WERI-Rb-1 (cell line): ENCODE measurements around the gene NTRK3.

Experiments used
- DNase-seq: peaks from one replicate; pipeline ENCODE4 v3.0.0-alpha.2; 2020
- H3K27ac ChIP-seq: fragments of 250-450 bp; sonication (Bioruptor Pico); 2 replicates; pipeline ENCODE4 v1.5.1; 2020; ENCODE audit warnings: mild to moderate bottlenecking, moderate library complexity
- H3K27me3 ChIP-seq: fragments of 250-450 bp; sonication (Bioruptor Pico); 2 replicates; pipeline ENCODE4 v1.5.1; 2021; ENCODE audit warnings: mild to moderate bottlenecking, low read depth, moderate library complexity; ENCODE audit not compliant: insufficient read depth, severe bottlenecking
- H3K36me3 ChIP-seq: fragments of 250-450 bp; sonication (Bioruptor Pico); 2 replicates; pipeline ENCODE4 v1.5.1; 2020; ENCODE audit warnings: mild to moderate bottlenecking, moderate library complexity
- H3K4me3 ChIP-seq: 2 replicates; pipeline ENCODE4 v1.5.1; 2011; ENCODE audit warnings: low read depth, mild to moderate bottlenecking, control low read depth, low read length
- H3K9me3 ChIP-seq: fragments of 250-450 bp; sonication (Bioruptor Pico); 2 replicates; pipeline ENCODE4 v1.5.1; 2021; ENCODE audit warnings: mild to moderate bottlenecking, moderate library complexity; ENCODE audit not compliant: severe bottlenecking
- TF ChIP-seq, protein P1 (sequence below): IDR thresholded peaks from 2 replicates; pipeline ENCODE4 v1.5.1; 2011; ENCODE audit warnings: low read depth, mild to moderate bottlenecking, control low read depth, inconsistent platforms, low read length

Gene NTRK3

DNA sequence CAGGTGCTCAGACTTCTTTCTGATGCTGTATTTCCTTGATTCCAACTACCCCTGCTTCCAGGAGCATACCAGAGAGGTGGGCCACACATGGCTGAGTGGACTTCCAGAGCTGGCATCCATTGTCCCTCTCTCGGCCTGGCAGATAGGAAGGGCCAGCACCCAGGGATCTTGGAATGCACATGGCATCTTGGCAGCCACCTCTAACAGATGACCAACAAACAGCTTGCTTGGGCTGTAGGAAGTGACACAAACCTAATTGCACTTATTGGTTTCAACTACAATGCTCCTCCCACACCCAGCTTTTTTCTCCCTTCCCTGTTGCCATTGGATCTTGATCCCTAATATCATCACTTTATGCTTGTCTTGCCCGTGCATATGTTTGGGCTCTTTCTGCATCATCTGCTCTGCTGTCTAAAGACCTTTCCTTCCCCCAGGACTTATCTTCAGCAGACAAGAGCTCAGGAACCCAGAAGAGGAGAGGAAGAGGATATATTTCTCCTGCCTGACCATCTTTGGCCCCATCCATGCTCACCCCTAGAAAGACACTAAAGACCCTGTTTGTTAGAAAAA, 294.6 kb downstream of the NTRK3 start:
- DNase-seq: no peak
- no peaks in the 10 kb centered on the region for H3K36me3 ChIP-seq
- H3K4me3 ChIP-seq: no peak overlapping the region
- no peaks in the 10 kb centered on the region for H3K9me3 ChIP-seq
- H3K27ac ChIP-seq: no peak overlapping the region
- peaks cover 29% of the 10 kb centered on the region for H3K27me3 ChIP-seq
- TF ChIP-seq, protein P1, sequence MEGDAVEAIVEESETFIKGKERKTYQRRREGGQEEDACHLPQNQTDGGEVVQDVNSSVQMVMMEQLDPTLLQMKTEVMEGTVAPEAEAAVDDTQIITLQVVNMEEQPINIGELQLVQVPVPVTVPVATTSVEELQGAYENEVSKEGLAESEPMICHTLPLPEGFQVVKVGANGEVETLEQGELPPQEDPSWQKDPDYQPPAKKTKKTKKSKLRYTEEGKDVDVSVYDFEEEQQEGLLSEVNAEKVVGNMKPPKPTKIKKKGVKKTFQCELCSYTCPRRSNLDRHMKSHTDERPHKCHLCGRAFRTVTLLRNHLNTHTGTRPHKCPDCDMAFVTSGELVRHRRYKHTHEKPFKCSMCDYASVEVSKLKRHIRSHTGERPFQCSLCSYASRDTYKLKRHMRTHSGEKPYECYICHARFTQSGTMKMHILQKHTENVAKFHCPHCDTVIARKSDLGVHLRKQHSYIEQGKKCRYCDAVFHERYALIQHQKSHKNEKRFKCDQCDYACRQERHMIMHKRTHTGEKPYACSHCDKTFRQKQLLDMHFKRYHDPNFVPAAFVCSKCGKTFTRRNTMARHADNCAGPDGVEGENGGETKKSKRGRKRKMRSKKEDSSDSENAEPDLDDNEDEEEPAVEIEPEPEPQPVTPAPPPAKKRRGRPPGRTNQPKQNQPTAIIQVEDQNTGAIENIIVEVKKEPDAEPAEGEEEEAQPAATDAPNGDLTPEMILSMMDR: no peak

DNA sequence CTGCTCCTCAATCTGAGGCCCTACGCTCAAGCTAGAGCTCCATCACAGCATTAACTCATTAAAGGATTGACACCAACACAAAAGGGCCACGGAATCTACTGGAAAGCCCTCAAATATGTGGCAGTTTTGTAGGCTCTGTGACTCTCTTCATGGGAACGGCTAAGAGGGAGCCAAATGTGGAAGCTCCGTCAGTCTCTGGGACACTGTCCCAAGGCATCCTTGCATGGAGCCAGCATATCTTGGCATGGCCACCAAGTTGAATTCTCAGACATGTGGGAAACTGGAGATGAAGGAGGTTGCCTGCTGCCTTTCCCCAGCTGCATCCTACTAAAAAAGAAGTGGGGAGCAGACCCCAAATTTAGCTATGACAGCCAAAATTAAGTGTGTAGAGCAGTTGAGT, 296.9 kb downstream of the NTRK3 start:
- Histone ChIP-seq H3K27ac (no peak overlapping the region), H3K4me3 (no peak overlapping the region), H3K36me3 (no peaks in the 10 kb centered on the region), H3K27me3 (peaks cover 28% of the 10 kb centered on the region), H3K9me3 (no peaks in the 10 kb centered on the region)
- DNase-seq: no peak
- TF ChIP-seq, protein P1: no peak

DNA sequence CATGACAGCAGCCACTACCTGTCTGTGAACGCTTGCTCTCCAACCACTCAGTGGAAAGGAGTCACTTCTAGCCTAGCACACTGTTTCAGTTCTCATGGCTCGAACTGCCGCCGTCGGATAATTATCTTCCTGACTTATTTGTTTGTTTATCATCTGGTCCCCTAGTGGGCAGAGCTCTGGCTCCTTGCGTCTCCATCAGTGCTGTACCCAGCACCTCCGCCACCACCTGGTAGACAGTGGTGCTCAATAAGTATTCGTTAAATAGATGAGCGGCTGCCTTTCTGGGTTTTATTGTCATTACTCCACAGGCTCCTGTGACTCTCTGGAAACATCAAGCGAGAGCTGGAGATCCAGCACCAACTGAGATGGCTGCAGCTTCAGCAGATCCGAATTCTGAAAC, 297.5 kb downstream of the NTRK3 start:
- H3K4me3 ChIP-seq: no peak overlapping the region
- peak; percentile 47 for DNase-seq

DNA sequence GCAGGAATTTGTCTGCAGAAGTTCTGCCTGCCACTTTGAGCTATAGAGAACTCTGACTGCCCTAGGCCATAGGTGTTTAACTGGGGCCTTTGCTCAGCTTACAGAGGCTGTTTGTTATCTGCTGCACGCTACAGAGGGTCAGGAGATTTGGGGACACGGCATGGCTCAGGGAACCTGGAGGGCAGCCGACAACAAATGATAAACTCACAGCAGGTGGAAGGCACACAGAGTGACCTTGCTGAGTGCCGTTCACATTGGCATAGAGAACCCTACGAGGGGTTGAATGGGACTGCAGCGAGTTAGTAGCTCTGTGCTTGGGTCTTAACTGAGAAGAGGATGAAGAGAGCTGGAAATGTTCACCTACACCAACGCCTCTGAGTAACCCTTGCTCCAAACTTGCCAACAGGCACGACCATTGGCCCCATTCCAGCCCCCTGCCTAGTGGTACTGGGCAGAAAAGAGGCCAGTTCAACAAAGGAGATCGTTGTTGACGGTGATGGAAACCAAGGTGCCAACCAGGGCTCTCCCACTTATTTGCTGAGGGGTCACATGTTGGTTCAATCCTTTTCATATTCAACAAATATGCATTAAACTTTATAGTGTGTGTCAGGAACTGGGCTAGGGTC, 301.1 kb downstream of the NTRK3 start:
- TF ChIP-seq, protein P1: no peak

More for the DNA sequence above, 297.5 kb downstream of the NTRK3 start:
- TF ChIP-seq, protein P1: peak; percentile 44
- Histone ChIP-seq H3K9me3 (no peaks in the 10 kb centered on the region), H3K27me3 (peaks cover 28% of the 10 kb centered on the region), H3K27ac (no peak overlapping the region), H3K36me3 (no peaks in the 10 kb centered on the region)

DNA sequence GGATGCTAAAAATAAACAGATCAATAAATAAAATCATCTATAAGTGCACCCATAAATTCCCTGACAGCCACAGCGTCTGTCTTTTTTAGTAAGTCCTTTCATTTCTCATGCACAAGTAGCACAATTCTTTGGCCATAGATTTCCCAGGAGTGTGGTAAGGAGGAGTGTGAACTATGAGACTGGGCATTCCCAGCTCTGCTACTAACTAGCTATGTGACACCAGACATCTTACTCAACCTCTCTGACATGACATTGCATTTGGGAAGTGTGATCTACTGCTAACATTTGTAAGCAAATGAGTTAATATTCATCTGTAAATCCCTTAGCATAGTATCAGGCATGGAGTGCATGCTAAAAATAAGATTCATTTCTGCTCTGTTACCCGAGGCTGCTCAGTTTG, 301.7 kb downstream of the NTRK3 start:
- Histone ChIP-seq H3K4me3 (no peak overlapping the region), H3K27ac (no peak overlapping the region), H3K27me3 (peaks cover 17% of the 10 kb centered on the region), H3K36me3 (no peaks in the 10 kb centered on the region), H3K9me3 (no peaks in the 10 kb centered on the region)
- TF ChIP-seq, protein P1: no peak
- no peak for DNase-seq

More for the DNA sequence above, 301.1 kb downstream of the NTRK3 start:
- no peak overlapping the region for H3K4me3 ChIP-seq
- H3K9me3 ChIP-seq: no peaks in the 10 kb centered on the region
- peaks cover 23% of the 10 kb centered on the region for H3K27me3 ChIP-seq
- no peak for DNase-seq
- no peaks in the 10 kb centered on the region for H3K36me3 ChIP-seq
- no peak overlapping the region for H3K27ac ChIP-seq
